Testis (tissue), 3 donors: ENCODE results near the gene KCP. TPM values are rescaled to one million over a fixed set of nuclear protein-coding genes. Genes with fewer than 3 reads are reported as not detected.

Source experiments
- DNase-seq: peaks from one replicate; pipeline ENCODE4 v3.0.0-alpha.2; 2019
- H3K27ac ChIP-seq, 2 donors: fragments of 200-600 bp; sonication (generic); one replicate each; pipeline ENCODE4 v1.5.1; 2019
- H3K27me3 ChIP-seq: fragments of 200-600 bp; sonication (generic); one replicate; pipeline ENCODE4 v1.5.1; 2019
- H3K36me3 ChIP-seq: fragments of 200-600 bp; sonication (generic); one replicate; pipeline ENCODE4 v1.5.1; 2017; ENCODE audit warnings: low read depth; ENCODE audit errors: missing control alignments
- H3K4me1 ChIP-seq: fragments of 200-600 bp; sonication (generic); one replicate; pipeline ENCODE4 v1.5.1; 2019
- H3K4me3 ChIP-seq, 2 donors: fragments of 200-600 bp; sonication (generic); one replicate each; pipeline ENCODE4 v1.5.1; 2017 to 2019
- H3K9me3 ChIP-seq: fragments of 200-600 bp; sonication (generic); one replicate; pipeline ENCODE4 v1.5.1; 2017
- POLR2A ChIP-seq: fragments of 450-650 bp; IDR thresholded peaks from one replicate; pipeline ENCODE4 v1.6.1; 2017; ENCODE audit warnings: antibody characterized with exemption, mild to moderate bottlenecking, moderate library complexity
- WGBS, 2 donors: methylation state at CpG; one replicate each; pipeline ENCODE4 v1.1.5; 2018; 5-methylcytosine and 5-hydroxymethylcytosine counted together
- intact Hi-C: fragments of 100-400 bp; cut with DNase I; formaldehyde crosslinking; loops from one replicate; pipeline ENCODE4 v1.15.1; 2023; ENCODE audit warnings: low total_unique reads
- polyA plus RNA-seq: library from polyadenylated mRNA; stranded (reverse); fragments of 350-450 nt; fragmentation: Illumina TruSeq; extraction: RNeasy Lipid Tissue Mini Kit (QIAGEN cat#74804); gene quantifications from one replicate; pipeline ENCODE4 v1.2.3, GENCODE V29; 2014; ENCODE audit warnings: low read depth, low replicate concordance; ENCODE audit not compliant: insufficient read depth
- total RNA-seq, 2 donors: library from RNA; depleted of rRNA; stranded (reverse); fragments of >200 nt; gene quantifications; one replicate each; pipeline ENCODE4 v1.2.3, GENCODE V29; 2016
- TF ChIP-seq, protein P1 (sequence below), 3 experiments: fragments of 450-650 bp in 2 of 3; fragments of 200-600 bp in 1 of 3; sonication (generic) in 1 of 3; IDR thresholded peaks; one replicate each; pipeline ENCODE4 v1.5.1; 2016 to 2019; ENCODE audit warnings: antibody characterized with exemption in 3 of 3, mild to moderate bottlenecking in 2 of 3, moderate library complexity in 1 of 3

Gene KCP
- total and polyA plus RNA-seq, 3 donors from 2014 or later = 0.68 to 1.4 (median 1.2) TPM

DNA sequence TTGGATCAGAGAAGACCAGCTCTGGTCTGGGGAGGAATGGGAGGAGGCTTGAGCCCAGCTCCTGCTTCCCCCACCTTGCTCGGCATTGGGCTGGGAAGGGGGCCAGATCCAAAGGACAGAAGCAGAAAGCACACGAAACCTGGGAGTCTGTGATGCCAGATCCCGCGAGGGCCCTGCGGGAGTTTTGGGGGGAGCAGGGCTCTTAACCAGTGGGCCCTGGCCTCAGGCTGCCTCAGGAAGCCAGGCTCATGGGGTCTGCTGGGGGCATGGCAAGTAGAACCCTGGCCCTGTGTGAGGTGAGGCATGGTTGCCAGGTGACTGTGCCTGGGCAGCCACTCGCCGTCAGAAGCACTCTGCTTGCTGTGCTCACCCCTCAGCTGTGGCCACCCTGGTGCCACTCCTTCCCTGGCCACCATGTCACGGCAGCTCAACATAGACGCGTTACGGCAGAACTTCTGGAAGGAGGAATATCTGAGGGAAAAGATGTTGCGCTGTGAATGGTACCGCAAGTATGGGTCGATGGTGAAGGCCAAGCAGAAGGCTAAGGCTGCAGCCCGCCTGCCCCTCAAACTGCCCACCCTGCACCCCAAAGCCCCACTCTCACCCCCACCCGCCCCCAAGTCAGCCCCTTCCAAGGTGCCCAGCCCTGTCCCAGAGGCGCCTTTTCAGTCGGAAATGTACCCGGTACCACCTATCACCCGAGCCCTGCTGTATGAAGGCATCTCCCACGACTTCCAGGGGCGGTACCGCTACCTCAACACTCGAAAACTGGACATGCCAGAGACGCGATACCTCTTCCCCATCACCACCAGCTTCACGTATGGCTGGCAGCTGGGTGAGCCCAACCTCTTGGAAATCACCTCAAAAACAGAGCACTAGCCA is 44.3 kb downstream of the KCP start:
- WGBS, 2 donors = 94 to 95% methylated on average over 18 to 27 of the region's 27 CpGs
- no peaks in the 10 kb centered on the region for H3K9me3 ChIP-seq
- TF ChIP-seq POLR2A = no peak
- TF ChIP-seq, protein P1, sequence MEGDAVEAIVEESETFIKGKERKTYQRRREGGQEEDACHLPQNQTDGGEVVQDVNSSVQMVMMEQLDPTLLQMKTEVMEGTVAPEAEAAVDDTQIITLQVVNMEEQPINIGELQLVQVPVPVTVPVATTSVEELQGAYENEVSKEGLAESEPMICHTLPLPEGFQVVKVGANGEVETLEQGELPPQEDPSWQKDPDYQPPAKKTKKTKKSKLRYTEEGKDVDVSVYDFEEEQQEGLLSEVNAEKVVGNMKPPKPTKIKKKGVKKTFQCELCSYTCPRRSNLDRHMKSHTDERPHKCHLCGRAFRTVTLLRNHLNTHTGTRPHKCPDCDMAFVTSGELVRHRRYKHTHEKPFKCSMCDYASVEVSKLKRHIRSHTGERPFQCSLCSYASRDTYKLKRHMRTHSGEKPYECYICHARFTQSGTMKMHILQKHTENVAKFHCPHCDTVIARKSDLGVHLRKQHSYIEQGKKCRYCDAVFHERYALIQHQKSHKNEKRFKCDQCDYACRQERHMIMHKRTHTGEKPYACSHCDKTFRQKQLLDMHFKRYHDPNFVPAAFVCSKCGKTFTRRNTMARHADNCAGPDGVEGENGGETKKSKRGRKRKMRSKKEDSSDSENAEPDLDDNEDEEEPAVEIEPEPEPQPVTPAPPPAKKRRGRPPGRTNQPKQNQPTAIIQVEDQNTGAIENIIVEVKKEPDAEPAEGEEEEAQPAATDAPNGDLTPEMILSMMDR (IDR thresholded peaks at IDR 0.05) = no peak
- no peak overlapping the region for H3K4me3 ChIP-seq
- H3K4me1 ChIP-seq = peaks cover 14% of the 10 kb centered on the region
- H3K27ac ChIP-seq = no peak overlapping the region
- intact Hi-C loops = no loop called here
- no peaks in the 10 kb centered on the region for H3K27me3 ChIP-seq
- no peak for DNase-seq
- H3K36me3 ChIP-seq = no peaks in the 10 kb centered on the region

DNA sequence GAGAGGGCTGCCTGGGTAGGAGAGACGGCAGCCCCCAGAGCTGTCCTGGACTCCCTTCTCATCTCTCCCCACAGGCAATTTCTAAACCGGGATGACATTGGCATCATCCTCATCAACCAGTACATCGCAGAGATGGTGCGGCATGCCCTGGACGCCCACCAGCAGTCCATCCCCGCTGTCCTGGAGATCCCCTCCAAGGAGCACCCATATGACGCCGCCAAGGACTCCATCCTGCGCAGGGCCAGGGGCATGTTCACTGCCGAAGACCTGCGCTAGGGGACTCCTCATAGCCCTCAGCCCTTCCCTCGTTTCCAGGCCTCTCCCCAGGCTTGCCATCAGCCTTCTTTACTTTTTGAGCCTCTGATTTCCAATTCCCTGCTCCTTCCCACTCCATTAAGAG is 45.2 kb downstream of the KCP start:
- Histone ChIP-seq H3K9me3 (no peaks in the 10 kb centered on the region), H3K36me3 (no peaks in the 10 kb centered on the region), H3K4me3 (no peak overlapping the region), H3K27ac (no peak overlapping the region), H3K4me1 (peaks cover 14% of the 10 kb centered on the region), H3K27me3 (no peaks in the 10 kb centered on the region)
- no peak for TF ChIP-seq POLR2A
- TF ChIP-seq, protein P1 (IDR thresholded peaks at IDR 0.05) = no peak
- WGBS, 2 donors = 94 to 95% methylated on average over 12 of the region's 12 CpGs
- intact Hi-C loops = no loop called here
- DNase-seq = no peak

DNA sequence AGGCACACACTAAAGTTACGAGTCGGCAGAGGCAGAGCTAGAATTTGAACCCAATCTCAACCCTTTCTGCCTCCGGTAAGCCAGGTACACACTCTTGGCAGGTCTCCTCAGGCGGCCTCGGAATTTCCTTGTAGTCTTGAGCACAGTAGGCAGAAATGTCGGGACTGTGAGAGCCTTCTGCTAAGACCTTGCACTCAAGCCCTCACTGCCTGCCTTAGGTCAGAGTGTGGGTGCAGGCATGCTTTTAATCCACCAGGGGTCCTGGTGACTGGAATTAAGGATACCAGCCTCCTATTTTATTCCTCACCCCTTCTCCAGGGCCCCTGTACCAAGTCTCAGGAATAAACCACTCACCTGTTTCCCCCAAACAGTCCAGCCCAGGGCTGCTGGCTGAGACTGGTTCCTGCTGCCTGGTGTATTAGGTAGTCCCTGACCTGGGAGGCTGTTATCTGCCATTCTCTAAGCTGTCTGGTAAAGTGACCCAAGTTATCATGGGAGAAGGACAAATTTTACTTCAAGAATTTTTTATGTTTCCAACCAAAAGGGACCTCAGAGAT is 47.0 kb downstream of the KCP start:
- intact Hi-C loops = no loop called here
- peak; percentile 43 for DNase-seq
- no peaks in the 10 kb centered on the region for H3K36me3 ChIP-seq
- 0 to 2% methylated on average over 6 of the region's 6 CpGs for WGBS, 2 donors
- H3K4me1 ChIP-seq = peaks cover 23% of the 10 kb centered on the region
- no peaks in the 10 kb centered on the region for H3K9me3 ChIP-seq
- no peak for TF ChIP-seq POLR2A
- TF ChIP-seq, protein P1 (IDR thresholded peaks at IDR 0.05) = peak; percentile 30 to 33 (median 32)
- H3K4me3 ChIP-seq = peak overlapping the region; percentile 71 to 94
- H3K27ac ChIP-seq = peak overlapping the region; percentile 62 to 68
- H3K27me3 ChIP-seq = no peaks in the 10 kb centered on the region

DNA sequence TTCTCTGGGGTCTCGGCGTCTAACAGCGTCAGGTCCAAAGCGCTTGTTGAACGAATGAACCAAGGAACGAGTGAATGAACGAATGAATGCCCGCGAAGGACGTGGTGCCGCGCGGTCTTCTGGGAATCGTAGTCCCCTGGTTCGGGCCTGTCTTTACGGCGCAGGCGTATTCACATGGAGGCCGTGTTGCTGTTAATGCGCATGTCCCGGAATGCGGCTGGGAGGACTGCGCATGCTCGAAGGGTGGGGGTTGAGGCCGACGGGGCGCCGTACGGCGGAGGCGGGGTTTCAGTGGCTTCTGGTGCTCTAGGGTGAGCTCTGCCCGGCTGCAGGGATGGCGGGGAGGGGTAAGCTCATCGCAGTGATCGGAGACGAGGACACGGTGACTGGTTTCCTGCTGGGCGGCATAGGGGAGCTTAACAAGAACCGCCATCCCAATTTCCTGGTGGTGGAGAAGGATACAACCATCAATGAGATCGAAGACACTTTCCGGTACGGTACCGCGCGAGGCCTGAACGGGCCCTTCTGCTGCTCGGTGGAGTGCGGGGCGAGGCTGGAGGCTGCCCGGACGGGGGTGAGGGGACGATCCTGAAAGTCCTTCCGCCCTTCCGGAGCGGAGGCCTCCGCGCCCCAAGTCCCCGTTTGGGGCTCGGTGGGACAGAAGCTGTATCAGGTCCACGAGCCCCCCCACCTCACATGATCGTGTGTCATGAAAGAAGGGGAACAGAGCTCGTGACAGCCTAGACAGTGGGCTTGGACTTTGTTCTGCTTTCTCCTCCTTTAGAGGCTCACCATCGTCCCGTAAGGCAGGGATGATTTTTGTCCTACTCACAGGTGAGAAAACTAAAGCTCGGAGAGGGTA is 47.7 kb downstream of the KCP start, which contains the start of gene ATP6V1F:
Gene ATP6V1F, plus strand, starts transcription at position 286 of the 862 bp plus-strand sequence. Its CDS starts 49 bp downstream, at position 335.
- Histone ChIP-seq H3K9me3 (no peaks in the 10 kb centered on the region), H3K4me1 (peaks cover 23% of the 10 kb centered on the region), H3K27ac (peak within 1 kb of the TSS; percentile 62 to 68), H3K36me3 (no peaks in the 10 kb centered on the region), H3K4me3 (peak within 1 kb of the TSS; percentile 71 to 94), H3K27me3 (no peaks in the 10 kb centered on the region)
- intact Hi-C loops = no loop called here
- TF ChIP-seq, protein P1 (IDR thresholded peaks at IDR 0.05) = peak in 2 of 3 experiments; percentile 15 to 16
- no peak for TF ChIP-seq POLR2A
- WGBS, 2 donors = 1% methylated on average over 33 to 65 of the region's 65 CpGs
- DNase-seq = peak; percentile 97
